Stimulated activated CD4-positive, alpha-beta T cell treated with anti-CD3 and anti-CD28 coated beads, Interleukin-2, amount 100 ng/mL, for 4 hours (primary cell): ENCODE results near the gene PRKCB.

Experiments used
- DNase-seq: peaks from one replicate; pipeline ENCODE4 v3.0.0-alpha.2; 2020; ENCODE audit warnings: low read depth

Gene PRKCB

GRCh38 chr16:23968176-23968575 is 132.4 kb downstream of the PRKCB start:
- no peak for DNase-seq

GRCh38 chr16:23969468-23970297 is 133.9 kb downstream of the PRKCB start:
- no peak for DNase-seq

GRCh38 chr16:23974223-23974622 is 138.4 kb downstream of the PRKCB start:
- DNase-seq: no peak

GRCh38 chr16:23975293-23975692 is 139.5 kb downstream of the PRKCB start:
- no peak for DNase-seq

- no peak for DNase-seq
These were observed 140.3 kb downstream of the PRKCB start for GRCh38 chr16:23976091-23976490.

- no peak for DNase-seq
These were observed 140.7 kb downstream of the PRKCB start for GRCh38 chr16:23976524-23976923.

DNA sequence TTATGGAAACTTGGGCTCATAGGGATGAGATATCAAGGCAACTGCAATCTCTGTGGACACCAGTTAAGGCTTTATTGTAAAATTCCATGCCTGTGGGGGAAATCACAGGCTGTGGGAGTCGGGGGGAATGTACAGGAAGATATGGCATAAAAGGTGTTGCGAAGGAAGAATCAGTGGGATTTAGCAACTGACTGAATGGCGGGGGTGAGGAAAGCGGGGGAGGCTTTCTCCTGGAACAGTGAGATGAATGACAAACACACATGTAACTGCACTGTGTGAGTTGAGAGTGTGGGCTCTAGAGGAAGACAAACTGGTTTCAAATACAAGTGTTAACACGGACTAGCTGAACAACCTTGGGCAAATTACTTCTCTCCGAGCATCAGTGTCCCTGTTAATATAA is 143.7 kb downstream of the PRKCB start:
- no peak for DNase-seq

GRCh38 chr16:23979982-23980381 is 144.2 kb downstream of the PRKCB start:
- DNase-seq: no peak

GRCh38 chr16:23981429-23982399 is 145.9 kb downstream of the PRKCB start:
- no peak for DNase-seq

DNA sequence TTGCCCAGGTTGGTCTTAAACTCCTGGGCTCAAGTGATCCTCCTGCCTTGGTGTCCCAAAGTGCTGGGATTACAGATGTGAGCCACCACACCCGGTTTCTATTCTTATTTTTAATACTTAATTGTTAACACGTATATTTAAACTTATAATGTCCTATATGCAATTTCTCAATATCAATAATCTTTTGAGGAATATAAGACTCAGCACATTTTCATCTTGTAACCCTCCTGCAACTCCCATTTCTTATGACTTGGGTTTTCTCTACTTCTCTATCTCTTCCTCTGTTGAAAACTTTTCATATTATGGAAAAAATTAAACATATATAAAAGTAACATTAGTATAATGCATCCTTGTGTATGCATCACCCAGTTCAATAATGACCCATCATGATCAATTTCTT is 150.7 kb downstream of the PRKCB start:
- DNase-seq: no peak

DNA sequence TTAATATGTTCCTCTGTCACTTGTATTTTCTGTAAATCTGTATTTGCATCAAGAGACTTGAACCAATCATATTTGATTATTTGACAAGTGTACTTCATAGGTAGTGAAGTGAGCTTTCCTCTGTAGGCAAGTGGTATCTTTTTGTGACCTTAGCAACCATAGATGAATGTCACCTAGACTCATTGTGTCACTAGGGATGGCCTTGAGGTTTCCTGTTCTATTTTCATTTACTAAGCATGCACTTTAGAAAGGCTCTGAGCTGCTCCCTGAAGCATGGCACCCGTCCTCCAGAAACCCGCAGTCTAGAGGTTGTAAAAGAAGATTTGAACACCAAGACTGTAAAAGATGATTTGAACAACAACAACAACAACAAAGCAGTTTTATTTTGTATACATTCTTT is 151.7 kb downstream of the PRKCB start:
- DNase-seq: no peak

DNA sequence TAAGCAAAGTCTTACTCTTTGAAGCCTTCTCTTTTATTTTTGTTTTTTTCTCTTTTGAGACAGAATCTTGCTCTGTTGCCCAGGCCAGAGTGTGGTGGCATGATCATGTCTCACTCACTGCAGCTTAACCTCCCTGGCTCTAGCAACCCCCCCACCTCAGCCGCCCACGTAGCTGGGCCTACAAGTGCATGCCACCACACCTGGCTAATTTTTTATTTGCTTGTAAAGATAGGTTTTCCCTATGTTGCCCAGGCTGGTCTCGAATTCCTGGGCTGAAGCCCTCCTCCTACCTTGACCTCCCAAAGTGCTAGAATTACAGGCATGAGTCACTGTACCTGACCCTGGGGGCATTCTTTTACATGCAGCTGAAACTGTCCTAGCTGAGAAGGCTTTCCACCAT is 154.7 kb downstream of the PRKCB start:
- DNase-seq: no peak

DNA sequence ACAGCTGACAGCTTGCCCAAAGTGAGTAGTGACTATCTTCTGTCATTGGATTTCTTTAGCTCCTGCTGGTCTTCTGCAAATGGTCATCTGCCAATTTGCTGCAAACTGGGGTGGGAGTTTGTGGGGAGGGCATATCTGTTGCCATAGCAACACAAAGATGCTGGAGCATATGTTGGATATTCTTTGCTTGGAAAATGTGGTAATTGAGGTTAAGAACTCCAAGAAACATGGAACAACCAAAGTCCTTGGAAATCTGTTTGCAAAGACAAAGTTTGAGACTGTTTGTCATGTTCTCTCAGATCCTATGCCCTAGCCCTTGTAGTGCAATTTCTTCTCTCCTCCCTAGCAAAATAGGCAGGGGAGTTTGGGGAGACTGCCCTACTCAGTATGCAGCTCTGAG is 155.3 kb downstream of the PRKCB start:
- no peak for DNase-seq

GRCh38 chr16:23994615-23995014 is 158.8 kb downstream of the PRKCB start:
- DNase-seq: no peak

GRCh38 chr16:23996258-23996955 is 160.6 kb downstream of the PRKCB start:
- no peak for DNase-seq

DNA sequence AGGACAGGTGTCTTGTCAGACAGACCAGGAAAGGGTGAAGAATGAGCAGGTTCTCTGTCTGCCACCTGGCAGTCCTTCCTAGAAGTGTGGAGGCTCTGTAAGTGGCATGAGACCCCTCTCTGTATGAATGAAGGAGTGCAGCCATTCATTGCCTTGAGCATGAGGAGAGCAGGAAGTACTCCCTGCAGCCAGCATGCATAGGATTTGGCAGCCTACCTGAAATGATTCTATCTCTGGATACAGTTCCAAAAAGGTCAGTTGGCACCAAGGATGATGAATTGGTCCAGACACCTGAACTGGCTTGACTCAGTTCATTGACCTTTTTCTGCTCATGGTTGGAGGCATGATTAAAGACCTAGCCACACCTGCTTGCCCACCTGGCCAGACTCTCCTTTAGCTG is 163.0 kb downstream of the PRKCB start:
- DNase-seq: no peak

DNA sequence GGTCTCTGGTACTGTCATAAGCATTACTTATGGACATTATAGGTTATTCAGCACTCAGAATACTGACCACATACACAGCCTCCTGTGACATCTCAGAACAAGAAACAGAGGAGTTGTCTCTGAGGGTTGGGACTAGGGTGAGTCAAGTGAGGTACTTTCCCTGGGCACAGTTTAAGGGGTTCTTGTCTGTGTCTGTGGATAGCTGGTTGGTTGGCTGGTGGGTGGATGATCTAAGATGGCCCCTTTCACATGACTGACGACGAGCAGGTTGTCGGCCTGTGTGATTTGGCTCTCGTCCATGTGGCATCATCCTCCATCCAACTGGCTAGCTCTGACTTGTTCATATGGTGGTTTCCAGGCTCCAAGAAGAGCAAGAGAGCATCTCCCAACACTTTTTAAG is 163.9 kb downstream of the PRKCB start:
- DNase-seq: no peak

GRCh38 chr16:24001710-24002109 is 165.9 kb downstream of the PRKCB start:
- no peak for DNase-seq

- no peak for DNase-seq
These were observed 166.8 kb downstream of the PRKCB start for GRCh38 chr16:24002619-24003018.

GRCh38 chr16:24005577-24005976 is 169.8 kb downstream of the PRKCB start:
- DNase-seq: no peak

- DNase-seq: no peak
These were observed 171.6 kb downstream of the PRKCB start for GRCh38 chr16:24007391-24007790.

DNA sequence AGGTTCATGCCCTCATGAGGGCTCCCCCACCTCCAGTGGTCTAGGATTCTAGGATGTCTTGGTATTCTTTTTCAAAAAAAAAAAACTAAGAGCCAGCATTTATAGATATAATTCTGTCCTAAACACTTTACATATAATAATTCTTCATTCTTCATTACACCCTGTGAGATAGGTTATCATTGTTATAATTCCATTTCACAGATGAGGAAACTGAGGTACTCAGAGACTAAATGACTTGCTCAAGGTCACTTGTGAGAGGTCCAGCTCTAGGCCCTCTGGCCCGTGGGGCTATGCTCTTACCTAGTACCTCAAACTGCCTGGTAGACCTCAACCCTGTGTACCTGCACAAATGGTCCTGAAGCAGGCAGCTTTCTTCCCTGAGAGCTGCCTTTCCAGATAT is 172.2 kb downstream of the PRKCB start:
- DNase-seq: no peak
